ENCODE measurements around the gene SART3.
"Not testable (repeated sequence)": the region's sequence is repeated elsewhere in the genome, so short reads cannot be mapped to it uniquely, and the experiment has no call there.

The SART3 gene

DNA sequence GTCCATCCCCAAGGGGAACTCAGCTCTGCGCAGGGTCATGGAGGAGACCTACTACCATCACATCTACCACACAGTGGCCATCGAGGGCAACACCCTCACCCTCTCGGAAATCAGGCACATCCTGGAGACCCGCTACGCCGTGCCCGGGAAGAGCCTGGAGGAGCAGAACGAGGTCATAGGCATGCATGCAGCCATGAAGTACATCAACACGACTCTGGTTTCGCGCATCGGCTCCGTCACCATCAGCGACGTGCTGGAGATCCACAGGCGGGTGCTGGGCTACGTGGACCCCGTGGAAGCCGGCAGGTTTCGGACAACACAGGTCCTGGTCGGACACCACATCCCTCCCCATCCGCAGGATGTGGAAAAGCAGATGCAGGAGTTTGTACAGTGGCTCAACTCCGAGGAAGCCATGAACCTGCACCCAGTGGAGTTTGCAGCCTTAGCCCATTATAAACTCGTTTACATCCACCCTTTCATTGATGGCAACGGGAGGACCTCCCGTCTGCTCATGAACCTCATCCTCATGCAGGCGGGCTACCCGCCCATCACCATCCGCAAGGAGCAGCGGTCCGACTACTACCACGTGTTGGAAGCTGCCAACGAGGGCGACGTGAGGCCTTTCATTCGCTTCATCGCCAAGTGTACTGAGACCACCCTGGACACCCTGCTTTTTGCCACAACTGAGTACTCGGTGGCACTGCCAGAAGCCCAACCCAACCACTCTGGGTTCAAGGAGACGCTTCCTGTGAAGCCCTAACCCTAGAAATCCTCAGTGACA lies 42.1 kb downstream of the SART3 start:
- DNase-seq, result no peak

DNA sequence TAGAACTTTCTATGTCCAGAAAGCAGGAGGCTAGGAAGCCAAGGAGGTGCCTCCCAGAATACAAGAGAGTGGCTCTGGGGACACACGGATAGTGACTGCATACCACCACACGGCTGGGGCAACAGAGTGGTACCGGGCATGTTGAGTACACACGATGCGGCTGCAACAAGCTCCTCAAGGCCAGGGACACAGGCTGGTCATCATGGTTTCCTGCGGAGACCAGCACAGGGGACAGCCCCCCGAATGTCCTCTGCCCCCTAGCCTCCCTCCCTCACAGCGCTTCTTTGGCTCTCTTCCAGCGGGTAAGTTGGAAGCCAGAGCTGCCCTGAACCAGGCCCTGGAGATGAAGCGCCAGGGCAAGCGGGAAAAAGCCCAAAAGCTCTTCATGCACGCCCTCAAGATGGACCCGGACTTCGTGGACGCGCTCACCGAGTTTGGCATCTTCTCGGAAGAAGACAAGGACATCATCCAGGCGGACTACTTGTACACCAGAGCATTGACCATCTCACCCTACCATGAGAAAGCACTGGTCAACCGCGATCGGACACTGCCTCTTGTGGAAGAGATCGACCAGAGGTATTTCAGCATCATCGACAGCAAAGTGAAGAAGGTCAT lies 42.8 kb downstream of the SART3 start:
- no peak for DNase-seq

DNA sequence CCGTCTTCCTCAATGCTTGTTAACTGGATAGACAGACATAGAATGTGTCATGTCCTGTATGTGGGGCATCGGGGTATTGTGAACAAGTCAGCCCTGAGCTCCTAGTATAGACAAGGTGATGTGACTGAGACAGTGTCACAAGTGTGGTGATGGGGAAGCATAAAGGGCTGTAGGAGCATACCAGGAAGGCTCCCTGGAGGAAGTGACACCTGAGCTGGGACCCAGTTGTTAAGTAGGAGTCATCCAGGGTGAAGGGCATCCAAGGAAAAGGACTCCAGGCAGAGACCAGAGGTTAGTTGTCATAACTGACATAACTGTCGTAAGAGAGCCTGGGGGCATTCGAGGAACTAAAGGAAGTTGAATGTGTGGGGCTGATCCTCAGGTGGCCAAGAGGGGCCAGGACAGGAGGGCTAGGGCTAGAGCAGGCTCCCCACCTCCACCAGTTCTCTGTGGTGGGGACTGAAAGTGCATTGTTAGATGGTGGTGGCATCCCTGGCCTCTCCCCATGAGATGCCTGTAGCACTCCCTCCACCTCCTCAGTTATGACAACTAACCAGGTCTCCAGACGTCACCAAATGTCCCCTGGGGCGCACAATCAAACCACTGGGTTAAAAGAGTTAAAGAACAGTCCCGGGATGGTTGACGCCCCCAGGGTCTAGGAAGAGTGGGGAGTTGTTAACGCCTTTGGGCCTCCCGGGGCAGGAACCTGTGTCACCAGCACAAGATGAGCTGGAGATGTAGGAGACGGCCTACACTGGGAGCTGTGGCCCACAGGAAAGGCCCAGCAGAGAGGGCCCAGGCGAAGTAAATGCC lies 43.5 kb downstream of the SART3 start:
- DNase-seq, result no peak

DNA sequence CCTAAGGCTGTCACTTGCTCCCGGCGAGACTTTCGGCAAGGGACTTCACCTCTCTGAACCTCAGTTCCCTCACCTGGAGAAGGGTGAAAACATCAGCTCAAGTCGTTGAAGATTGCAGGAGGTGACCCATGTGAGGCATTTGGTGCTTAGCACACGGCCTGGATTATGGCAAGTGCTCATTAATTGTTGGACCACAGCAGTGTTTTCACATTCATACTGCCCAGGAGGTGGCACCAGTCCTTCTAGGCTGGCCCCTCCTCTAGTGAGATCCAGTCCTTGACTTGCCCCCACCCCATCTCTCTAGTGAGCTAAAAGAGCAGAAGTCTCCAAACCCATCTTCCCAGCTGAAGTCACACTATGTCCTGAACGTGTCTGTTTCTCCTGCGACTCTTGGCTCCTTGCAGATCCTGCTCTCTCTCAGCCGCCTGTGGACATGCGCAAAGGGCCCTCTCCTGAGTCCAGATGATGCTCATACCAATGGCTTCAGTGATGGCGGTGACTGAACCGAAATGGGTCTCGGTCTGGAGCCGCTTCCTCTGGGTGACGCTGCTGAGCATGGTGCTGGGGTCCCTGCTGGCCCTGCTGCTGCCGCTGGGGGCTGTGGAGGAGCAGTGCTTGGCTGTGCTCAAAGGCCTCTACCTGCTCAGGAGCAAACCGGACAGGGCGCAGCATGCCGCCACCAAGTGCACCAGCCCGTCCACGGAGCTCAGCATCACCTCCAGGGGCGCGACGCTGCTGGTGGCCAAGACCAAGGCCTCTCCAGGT lies 44.3 kb downstream of the SART3 start:
- DNase-seq, result no peak

DNA sequence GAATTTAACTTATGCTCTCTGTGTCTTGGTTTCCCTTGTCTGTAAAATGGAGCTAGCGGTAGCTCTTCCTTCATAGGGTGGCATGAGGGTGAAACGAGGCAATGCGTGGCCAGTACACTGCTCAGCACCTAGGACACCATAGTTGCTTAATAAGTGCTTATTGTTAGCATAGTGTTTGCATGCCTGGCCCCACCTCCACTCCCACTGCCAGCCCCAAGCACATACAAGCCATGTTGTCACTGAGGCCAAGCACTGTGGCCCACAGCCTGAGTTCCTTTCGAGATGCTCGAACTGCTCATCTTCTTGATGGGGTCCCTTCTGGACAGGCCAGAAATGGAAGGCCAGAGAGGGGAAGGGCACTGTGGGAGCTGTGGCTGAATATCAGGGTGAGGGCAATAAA lies 45.1 kb downstream of the SART3 start:
- no peak for DNase-seq

GRCh38 chr12:108514973-108515814 lies 45.8 kb downstream of the SART3 start, which contains the start of gene FICD:
Gene FICD, plus strand, starts transcription at chr12:108515277. Its CDS starts 1,696 bp downstream, at chr12:108516973.
- peak; percentile 99 for DNase-seq

DNA sequence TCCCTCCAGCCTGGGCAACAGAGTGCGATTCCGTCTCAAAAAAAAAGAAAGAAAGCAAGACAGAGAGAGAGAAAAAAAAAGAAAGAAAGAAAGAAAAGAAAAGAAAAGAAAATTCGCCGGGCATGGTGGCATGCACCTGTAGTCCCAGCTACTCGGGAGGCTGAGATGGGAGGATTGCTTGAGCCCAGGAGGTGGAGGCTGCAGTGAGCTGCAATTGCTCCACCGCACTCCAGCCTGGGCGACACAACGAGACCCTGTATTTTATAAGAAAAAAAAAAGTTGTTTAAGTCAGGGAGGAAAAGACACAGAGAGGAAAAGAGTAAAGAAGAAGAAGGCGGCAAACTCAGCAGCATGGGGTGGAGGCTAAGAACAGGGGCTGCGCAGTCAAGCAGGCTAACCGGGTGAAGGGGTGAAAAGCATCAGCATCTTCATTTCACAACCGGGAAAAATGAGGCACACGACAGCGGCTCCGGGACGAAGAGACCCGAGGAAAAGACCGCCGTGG lies 46.5 kb downstream of the SART3 start:
- no peak for DNase-seq

GRCh38 chr12:108511633-108512540 lies 49.1 kb downstream of the SART3 start:
- DNase-seq, result peak; percentile 79

DNA sequence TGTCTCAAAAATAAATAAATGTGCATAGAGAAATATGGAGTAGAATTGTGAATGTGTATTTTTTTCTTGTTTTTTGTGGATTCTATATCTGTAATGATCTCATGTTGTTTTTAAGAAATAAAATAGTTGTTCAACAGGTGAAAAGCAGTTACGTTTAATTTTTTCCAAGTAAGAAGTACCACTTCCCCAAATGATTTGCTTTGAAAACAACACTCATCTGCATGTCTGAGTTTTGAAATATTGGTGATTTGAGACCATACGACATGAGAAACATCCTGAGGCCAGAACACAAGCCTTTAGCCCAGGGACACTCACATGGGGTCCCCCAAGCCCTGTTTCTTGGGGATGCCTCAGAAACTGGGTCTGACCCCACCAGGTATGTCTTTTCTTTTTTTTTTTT lies 50.1 kb downstream of the SART3 start:
- no peak for DNase-seq

DNA sequence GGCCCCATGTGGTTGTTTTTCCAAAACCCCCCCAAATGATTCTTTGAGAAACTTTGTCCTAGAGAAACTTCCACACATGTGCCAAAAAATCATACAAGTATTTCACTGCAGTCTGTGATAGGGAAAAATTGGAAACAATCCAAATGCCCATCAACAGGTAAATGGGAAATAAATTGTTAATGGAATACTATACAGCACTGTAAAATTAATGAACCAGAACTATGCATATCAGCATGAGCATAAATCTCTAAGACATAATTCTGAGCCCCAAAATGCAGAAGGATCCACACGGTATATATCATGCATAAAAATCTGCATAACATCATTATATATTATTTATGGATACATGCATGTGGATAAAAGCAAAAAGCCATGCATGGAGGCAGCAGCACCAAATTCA lies 51.2 kb downstream of the SART3 start:
- no peak for DNase-seq

GRCh38 chr12:108507971-108508642 lies 52.9 kb downstream of the SART3 start:
- DNase-seq, result no peak

DNA sequence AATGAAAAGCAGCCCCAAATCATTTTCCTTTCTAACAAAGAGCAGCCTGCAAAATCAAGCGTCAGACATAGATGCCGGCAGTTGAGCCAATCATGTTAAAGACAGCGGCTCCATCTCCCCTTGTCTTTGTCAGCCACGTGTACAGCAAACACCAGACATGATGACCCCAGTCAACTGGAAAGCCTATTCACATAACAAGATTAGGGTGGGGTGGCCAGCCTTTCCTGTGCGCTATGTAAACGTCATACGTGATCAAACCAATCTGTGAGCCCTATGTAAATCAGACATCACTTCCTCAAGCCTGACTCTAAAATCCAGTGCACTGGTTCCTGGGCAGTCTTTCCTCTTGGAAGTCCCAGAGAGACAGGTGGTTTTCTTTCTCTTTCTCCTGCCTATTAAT lies 55.8 kb downstream of the SART3 start:
- DNase-seq, result no peak

DNA sequence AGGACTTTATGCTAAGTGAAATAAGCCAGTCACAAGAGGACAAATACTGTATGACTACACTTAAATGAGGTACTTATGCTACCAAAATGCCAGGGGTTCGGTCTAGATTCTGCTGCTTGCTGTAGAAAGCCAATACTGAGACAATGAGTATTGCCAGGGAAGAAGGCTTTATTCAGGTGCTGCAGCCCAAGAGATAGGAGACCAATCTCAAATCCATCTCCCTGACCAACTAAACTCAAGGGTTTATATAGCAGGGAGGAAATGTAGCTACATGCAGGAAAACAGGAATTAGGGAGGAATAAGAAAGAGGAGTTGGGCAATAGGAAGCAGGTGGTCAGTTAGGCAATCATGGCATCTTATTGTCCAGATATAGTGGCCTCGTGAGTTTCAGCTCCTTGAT lies 58.1 kb downstream of the SART3 start:
- no peak for DNase-seq

DNA sequence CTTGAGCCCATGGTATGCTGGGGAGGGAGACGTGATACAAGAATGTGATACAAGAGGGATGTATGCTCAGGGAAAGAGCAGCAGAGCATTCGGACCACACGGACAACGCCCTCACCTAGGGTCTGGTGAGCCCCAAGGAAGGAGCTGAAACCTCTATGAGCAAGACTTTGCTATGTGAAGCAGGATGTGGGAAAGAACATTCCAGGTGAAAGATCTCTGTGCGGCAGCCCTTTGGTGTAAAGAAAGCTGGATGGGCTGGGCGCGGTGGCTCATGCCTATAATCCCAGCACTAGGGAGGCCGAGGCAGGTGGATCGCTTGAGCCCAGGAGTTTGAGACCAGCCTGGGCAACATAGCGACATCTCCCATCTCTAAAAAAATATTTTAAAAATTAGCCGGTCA lies 62.8 kb downstream of the SART3 start:
- DNase-seq, result no peak

DNA sequence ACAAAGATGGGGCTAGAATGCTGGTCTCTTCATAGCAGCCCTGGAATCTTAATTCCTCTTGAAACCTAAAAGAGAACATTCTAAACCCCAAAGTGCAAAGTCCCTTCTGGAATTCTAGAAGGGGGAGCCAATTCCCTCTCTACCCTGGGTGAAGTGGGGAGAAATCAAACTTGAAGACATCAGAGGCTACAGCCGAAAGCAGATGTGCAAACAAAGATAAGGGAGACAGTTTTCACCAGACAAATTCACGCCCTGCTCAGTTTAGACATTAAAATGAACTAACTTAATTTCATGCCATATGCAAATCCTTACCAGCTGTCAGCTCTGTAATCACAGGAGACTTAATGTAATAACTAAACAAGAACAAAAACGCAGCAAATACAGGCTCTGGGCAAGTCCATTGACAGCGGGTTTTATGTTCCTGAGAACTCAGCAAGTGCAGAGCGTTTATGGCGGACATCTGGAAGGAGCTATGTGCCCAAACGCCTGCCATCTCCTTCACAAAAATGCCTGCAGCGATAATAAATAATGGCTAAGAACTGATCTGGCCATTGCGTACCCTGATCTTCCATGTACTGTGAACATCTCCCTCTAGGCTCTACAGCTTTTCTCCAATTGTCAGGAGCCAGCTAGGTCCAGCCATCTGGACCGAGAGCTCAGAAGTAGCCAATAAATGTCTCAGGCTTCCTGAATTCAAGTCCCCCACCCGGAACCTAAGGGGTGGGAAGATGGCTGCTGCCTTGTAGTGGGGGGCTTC lies 65.0 kb downstream of the SART3 start:
- DNase-seq, result no peak

GRCh38 chr12:108495054-108495453 lies 65.9 kb downstream of the SART3 start:
- DNase-seq, result peak; percentile 8

DNA sequence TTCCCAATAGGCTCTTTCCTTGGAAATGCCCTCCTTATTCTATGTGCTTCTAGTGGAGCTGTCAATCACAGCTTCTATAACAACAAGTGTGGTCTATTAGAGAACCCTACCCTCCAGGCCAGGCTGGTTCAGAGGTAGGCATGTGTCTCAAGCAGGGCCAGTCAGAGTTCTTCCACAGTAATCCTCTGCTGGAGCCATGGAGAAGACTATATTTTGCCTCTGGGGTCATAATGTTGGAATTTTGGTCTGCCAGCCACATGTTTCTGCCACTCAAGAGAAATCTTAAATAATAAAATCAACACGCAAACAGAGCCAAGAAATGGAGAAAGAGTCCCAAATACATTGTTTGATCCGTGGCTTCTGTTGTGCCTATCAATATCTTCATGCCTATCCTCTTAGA lies 69.7 kb downstream of the SART3 start:
- DNase-seq, result no peak

DNA sequence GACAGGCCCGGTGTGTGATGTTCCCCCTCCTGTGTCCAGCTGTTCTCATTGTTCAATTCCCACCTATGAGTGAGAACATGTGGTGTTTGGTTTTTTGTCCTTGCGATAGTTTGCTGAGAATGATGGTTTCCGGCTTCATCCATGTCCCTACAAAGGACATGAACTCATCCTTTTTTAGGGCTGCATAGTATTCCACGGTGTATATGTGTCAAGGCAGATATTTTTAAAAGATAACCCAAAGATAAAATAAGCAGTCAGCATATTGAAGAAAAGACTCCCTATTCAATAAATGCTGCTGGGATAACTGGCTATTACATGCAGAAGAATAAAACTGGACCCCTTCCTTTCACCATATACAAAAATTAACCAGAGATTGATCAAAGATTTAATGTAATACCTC lies 73.9 kb downstream of the SART3 start:
- not testable (repeated sequence) for DNase-seq

GRCh38 chr12:108485371-108485770 lies 75.6 kb downstream of the SART3 start:
- DNase-seq, result not testable (repeated sequence)

Measured in NCI-H2171 treated with DMSO at 0.1 percent for 48 hours (cell line).